Hematopoietic multipotent progenitor cell treated with erythropoietin and hydrocortisone succinate and interleukin-3 and kit ligand, for 4 days (in vitro differentiated cells): ENCODE data around the gene NSD2.

ENCODE experiments used
- DNase-seq: peaks from one replicate; pipeline ENCODE4 v3.0.0-alpha.2; 2015

NSD2 gene

DNA sequence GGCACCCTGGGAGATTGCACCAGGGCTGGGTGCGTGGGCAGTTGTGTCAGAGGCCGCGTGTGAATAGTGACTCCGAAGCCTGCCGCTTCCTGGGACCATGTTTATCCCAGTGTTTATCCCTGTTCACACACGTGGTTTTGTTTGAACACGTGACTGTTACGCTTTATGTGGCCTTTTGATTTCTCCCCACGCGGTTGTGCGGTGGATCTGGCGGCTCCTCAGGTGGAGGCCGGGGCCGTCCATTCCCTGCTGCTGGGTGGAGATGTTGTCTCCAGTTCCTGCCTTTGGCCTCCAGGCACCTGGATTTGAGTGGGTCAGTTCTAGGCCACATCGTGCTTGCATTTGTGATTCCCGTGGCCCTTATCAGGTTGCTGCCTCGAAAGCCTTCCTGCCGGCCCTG, 102.5 kb downstream of the NSD2 start:
- DNase-seq: no peak

DNA sequence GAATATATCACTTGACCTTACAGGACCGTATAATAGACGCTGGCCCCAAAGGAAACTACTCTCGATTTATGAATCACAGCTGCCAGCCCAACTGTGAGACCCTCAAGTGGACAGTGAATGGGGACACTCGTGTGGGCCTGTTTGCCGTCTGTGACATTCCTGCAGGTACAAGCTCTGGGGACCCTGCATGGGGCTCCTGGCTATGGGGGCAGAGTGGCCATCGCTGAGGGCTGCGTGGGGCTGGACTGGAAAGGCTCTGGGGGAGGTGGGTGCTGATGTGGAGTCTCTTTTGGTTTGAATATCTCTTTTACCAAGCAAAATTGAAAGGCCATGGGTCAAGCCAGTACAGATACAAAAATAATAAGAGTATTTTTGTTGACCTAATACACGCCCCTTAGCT, 103.6 kb downstream of the NSD2 start:
- DNase-seq: no peak

DNA sequence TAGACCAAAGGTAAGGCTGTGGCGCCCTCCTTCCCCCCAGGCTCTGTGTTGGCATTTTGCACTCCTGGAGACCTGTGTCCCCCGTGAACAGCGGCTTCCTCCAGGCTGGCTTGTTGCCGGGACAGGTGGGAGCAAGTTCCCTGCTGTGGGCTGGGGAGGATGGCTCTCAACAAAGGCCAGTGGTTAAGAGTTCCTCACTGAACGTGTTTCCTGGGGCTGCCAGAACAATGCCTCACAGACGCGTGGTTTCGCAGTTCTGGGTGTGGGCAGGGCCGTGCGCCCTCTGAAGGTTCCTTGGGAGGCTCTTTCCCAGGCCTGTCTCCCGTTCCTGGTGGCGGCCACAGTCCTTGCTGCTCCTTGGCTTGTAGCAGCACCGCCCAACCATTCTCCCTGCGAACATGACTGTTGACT, 104.2 kb downstream of the NSD2 start:
- no peak for DNase-seq

- no peak for DNase-seq
Measured at GRCh38 chr4:1975880-1976279, 104.7 kb downstream of the NSD2 start.

DNA sequence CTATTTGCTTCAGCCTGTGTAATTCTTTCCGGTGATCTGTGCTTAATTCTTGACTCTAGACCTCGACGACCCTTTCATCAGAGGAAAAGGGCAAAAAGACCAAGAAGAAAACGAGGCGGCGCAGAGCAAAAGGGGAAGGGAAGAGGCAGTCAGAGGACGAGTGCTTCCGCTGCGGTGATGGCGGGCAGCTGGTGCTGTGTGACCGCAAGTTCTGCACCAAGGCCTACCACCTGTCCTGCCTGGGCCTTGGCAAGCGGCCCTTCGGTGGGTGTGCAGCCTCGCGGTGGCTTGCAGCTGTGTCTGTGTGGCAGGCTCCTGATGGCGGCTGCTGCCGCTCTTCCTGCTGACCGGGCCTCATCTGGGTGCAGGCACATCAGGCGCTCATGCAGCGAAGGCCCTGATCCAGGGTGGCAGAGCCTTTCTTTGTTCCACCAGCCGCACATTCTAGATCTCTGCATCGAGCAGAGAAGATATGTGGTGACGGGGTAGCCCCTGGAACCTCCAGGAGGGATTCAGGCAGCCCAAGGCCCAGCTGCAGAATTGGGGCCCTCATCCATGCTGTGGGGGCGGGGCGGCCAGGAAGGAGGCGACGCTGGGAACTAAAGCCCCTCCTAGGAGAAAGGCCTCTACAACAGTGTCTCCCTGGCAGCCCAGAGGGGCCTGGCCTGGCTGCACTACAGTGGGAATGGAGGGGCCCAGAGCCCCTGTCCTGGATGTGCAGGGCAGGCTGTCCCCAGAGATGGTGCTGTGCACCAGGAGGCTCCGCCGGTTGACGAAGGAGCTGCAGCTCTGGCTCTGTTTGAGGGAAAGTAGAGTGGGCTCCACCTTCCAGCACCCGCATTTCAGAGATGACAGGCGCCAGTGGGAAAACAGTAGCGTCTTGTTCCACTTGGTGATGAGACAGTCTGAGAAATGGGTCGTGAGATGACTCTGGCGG, 105.5 kb downstream of the NSD2 start:
- no peak for DNase-seq

GRCh38 chr4:1978226-1978625, 107.0 kb downstream of the NSD2 start:
- no peak for DNase-seq

GRCh38 chr4:1978741-1979476, 107.7 kb downstream of the NSD2 start:
- no peak for DNase-seq

DNA sequence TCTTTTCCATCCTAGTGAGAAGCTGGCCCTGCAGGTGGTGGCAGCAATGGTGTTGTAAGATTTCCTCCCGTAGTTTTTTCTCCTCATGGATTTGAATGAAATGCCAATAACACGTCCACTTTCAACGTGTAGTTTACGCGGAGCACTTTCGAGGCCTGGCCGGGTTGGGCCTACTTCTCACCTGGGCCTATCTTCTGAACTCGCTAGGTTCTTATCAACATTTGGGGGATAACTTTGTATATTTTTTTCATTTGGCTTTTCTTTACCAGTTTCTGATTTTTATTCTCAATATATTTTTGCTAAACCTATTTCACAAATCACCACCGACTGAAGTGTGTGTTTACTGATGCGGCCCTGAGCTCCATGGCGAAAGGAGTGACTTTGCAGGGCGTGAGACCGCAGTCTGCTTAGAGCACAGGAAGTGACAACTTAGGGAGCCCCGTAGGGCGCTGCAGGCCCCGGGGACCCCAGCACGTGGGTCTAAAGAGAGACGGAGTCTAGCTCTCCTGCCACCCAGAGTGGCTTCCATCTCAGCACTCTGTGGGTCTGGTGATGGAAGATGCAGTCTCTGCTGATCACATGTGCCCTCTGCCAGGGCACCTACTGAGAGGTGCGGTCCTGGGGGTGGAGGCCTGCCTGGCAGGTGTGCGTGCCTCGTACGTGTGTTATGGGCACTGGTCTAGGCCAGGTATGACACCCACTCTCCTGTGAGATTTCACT, 108.4 kb downstream of the NSD2 start:
- no peak for DNase-seq

DNA sequence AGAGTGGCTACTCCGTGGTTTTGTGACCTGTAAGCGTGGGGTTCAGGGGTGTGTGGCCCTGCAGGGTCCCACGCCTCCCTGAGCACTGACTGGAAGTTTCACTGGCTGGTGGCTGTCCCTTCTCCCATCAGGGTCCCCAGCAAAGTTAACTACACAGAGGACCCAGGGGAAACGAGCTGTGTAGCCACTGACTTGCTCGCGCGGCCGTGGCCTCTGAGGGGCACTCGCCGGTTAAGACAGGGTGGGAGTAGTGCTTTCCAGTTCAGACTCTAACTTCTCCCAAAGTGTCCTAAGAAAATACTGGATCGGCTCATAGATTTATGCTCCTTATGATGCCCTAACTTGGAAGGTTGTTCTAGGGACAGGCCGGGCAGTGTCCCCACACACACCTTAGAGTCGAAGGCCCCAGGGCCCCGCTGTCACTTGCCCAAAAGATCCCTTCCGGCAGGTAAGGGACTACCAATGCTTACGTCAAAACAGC, 109.4 kb downstream of the NSD2 start:
- no peak for DNase-seq

DNA sequence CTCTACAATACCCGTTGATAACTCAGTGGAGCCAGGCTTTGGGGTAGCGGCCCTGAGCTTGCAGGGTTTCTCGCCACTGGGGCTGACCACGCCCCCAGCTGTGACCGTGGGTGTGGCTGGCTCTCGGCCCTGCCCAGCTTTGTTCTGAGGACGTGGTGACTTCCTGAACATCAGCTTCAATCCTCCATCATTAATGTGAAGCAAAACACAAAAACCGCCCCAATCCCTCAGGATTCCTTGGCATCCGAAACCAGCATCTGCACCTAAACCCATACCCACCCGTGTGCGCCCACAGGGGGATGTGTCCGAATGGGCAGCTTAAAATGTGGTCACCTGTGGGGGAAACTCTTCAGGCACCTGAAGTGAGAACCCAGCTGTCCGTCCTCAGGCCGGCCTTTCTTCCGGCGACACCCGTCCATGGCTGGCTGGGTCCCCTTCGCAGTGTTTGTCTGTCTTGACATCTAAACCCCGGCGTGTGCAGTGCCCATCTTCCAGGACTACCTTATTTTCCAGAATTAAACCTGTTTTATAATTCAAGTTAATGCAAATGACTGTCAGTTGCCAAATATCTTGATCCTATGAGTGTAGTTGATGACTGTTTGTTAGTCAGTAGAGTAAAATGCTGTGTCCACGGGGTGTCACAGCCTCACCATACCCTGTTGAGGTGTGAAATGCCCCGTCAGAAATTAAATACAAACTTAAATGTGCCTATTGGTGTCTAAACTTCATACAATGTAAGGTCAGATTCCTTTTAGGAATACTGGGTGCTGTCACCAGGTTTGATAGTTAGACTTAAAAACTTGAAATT, 110.3 kb downstream of the NSD2 start:
- DNase-seq: peak; percentile 70

DNA sequence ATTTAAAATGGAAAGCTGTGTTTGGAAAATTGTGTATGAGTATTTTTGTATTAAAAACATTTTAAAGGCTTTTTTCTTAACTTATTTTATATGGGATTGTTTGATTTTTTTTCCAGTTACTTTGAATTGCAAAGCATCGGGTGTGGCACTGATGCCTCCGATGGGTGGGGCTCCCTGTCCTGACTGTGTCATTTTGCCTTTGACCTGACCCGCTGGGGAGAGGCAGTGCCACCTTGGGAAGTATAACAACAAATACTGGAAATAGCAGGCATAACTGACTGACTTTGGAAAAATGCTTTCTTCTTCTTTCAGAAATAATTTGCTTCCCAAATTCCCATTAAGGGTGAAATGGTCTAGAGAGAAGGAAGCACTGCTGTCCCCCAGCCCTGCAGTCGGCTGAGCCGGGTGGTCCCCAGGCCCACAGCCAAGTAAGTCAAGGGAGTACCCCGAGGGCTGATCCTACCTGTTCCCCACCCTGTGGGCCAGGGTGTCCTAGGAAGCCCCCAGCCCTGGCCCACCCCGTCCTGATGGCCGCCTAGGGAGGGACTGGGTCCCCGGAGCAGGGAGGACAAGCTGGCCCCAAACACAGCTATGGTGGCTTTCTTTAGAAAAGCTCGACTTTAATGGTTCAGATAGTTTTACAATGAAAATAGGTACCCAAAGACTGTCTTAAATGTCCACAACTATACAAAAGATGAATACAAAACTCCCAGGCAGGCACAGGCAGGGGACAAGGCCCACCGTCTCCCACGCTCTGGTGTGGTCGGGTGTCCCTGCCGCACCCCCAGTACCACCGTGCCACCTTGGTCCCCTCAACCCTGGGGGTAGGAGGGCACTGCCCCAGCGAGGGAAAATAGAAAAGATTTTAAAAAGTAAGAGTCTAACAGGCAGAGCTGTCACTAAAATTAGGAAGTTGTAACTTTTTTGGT, 111.2 kb downstream of the NSD2 start:
- no peak for DNase-seq

DNA sequence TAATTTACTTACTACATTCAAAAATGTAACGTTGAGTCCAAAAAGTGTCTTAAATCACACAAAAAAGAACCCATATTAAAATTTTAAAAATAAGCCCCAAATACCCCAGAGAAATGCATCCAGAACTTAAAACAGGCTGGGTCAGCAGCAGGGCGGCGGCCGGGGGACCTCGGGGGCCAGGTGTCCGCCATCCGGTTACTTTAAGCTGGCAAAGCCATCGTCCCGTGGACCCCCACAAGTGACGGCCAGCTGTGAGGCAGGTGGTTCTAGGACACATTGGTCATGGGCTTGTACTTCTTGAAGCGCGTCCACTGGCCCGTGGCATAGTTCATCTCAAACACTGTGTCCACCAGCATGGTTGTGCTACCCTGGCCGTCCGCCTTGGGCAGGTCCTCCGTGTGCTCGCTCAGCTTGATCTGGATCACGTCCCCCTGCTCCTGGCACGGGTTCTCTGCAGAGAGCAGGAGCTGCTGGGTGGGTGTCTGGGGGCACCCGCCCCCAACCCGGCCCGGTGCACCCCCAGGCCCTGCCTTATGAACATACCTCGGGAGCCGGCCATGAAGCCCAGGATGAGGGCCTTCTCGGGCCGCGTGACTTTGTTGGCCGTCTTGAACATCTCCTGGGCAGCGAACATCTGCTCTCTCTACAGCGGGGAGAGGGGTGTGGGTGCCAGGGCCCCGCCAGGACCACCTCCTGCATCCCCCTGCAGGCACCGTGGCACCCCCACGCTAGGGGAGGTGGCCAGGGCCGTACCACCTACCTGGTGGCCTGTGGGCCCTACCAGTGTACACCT, 112.1 kb downstream of the NSD2 start:
- no peak for DNase-seq

- DNase-seq: no peak
Measured at GRCh38 chr4:1983846-1984405, 112.7 kb downstream of the NSD2 start.

- DNase-seq: no peak
Measured at GRCh38 chr4:1984406-1985191, 113.4 kb downstream of the NSD2 start.

DNA sequence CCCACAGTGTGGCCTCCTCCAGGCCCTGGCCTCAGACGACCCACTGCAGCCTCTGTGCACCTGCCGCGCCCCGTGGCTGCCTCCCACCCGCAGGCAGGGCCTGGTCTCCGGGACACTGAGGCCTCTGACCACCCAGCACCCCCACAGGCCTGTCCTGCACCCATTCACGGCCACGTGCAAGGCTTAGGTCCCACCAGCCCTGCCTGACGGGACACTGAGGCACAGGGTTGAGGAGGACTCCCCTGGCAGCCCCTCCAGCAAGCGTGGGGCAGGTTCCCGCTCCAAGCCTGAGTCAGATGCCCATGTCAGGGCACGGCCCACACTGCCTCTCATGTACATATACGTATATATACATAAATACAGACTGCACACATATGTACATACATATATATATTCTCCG, 114.1 kb downstream of the NSD2 start:
- no peak for DNase-seq

DNA sequence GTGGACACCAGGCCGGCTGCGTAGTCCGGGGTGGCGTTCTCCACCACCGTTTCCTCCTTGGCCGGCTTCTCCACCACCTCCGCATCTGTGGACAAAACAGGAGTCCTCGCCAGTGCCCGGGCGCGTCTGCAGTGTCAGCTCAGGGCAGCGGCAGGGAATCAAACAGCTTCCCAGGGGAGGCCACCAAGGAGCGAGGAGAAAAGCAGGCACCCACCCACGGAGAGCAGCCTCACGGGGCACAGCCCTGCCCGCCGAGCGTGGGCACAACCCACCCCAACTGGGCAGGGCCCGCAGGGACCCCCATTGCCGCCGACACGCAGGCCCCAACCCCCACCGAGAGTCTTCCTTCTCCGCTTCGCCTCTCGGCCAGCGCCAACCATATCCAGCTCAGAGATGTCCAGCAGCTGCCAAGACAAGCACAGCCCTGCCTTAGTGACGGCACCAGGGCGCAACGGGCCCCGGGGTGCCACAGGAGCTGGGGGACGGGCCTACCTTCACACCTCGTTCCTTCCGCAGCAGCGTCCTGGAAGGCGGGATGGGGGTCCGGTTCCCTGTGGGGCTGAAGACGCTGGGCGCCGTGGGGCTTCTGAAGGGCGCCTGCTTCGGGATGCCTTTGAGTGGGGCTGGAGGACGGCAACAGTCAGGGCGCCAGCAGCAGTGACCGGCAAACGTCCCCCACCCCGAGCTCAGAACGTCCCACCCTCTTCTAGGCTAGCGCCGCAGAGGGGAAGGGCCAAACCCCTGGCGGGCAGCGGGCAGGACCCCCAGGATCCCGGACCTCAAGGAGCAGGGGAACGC, 114.8 kb downstream of the NSD2 start:
- DNase-seq: no peak

GRCh38 chr4:1986578-1987210, 115.5 kb downstream of the NSD2 start:
- DNase-seq: no peak

DNA sequence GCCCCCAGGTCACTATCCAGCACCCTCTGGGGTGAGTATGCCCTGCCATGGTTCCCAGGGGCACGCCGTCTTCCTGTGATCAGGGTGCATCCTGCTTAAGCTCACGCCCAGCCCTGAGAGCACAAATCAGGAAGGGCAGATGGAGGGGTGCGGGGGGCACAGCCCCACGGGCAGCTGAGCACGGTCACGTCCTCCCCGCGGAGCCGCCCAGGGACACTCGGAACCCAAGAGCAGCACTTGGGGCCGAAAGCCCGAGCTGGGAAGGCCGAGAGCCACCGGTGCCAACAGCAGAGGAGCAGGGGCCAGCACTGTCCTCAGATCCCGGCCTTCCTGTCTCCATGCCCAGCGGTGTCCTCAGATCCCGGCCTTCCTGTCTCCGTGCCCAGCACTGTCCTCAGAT, 116.1 kb downstream of the NSD2 start:
- no peak for DNase-seq
